OCI-LY1 (cell line): ENCODE data around the gene GIMAP1.

Experiments used
- H2AFZ ChIP-seq: fragments of 200-600 bp; sonication (generic), shearing (Covaris generic); 2 replicates; pipeline ENCODE4 v1.6.0; 2014; ENCODE audit warnings: antibody characterized with exemption, mild to moderate bottlenecking, low read length
- H3F3A ChIP-seq: fragments of 200-600 bp; sonication (generic), shearing (Covaris generic); 2 replicates; pipeline ENCODE4 v1.6.0; 2014; ENCODE audit warnings: mild to moderate bottlenecking, antibody characterized with exemption, low read length, moderate library complexity; ENCODE audit not compliant: insufficient read depth
- H3K27ac ChIP-seq: fragments of 200-600 bp; sonication (generic); 2 replicates; pipeline ENCODE4 v1.5.1; 2014; ENCODE audit warnings: low read length, mixed run types, mild to moderate bottlenecking, low read depth; ENCODE audit not compliant: poor library complexity, severe bottlenecking
- H3K27me3 ChIP-seq: fragments of 200-600 bp; sonication (generic); 2 replicates; pipeline ENCODE4 v1.6.0; 2014; ENCODE audit warnings: antibody characterized with exemption, mild to moderate bottlenecking, low read length, moderate library complexity; ENCODE audit not compliant: insufficient read depth
- H3K36me3 ChIP-seq: fragments of 200-600 bp; sonication (generic); 2 replicates; pipeline ENCODE4 v1.6.1; 2014; ENCODE audit warnings: mild to moderate bottlenecking, antibody characterized with exemption, low read length, moderate library complexity, mixed read lengths; ENCODE audit not compliant: insufficient read depth
- H3K4me1 ChIP-seq: fragments of 200-600 bp; sonication (generic); 2 replicates; pipeline ENCODE4 v1.5.1; 2014; ENCODE audit warnings: mild to moderate bottlenecking, low read length, moderate library complexity; ENCODE audit not compliant: insufficient read depth, severe bottlenecking
- H3K4me2 ChIP-seq: fragments of 200-600 bp; sonication (generic), shearing (Covaris generic); 2 replicates; pipeline ENCODE4 v1.6.1; 2014; ENCODE audit warnings: low read length
- H3K4me3 ChIP-seq: fragments of 200-600 bp; sonication (generic); 2 replicates; pipeline ENCODE4 v1.5.1; 2014; ENCODE audit warnings: low read length, low read depth, mild to moderate bottlenecking, mixed read lengths; ENCODE audit not compliant: poor library complexity, severe bottlenecking
- H3K79me2 ChIP-seq: fragments of 200-600 bp; shearing (Covaris generic); 2 replicates; pipeline ENCODE4 v1.6.1; 2016; ENCODE audit warnings: mixed run types, low read length, mixed read lengths; ENCODE audit not compliant: insufficient read depth
- H3K9ac ChIP-seq: fragments of 200-600 bp; sonication (generic), shearing (Covaris generic); 2 replicates; pipeline ENCODE4 v1.6.1; 2014; ENCODE audit warnings: mild to moderate bottlenecking, low read length, mixed read lengths
- H3K9me2 ChIP-seq: fragments of 200-600 bp; sonication (generic), shearing (Covaris generic); 2 replicates; pipeline ENCODE4 v1.6.1; 2014; ENCODE audit warnings: low read depth, mild to moderate bottlenecking, low read length, mixed read lengths
- H3K9me3 ChIP-seq: fragments of 200-600 bp; shearing (Covaris generic); 2 replicates; pipeline ENCODE4 v1.6.1; 2014; ENCODE audit warnings: low read length, mixed read lengths
- H4K20me1 ChIP-seq: fragments of 200-600 bp; sonication (generic), shearing (Covaris generic); 2 replicates; pipeline ENCODE4 v1.6.0; 2016; ENCODE audit warnings: mild to moderate bottlenecking, low read length; ENCODE audit not compliant: insufficient read depth
- CTCF ChIP-seq: fragments of 200-600 bp; sonication (generic), shearing (Covaris generic); IDR thresholded peaks from 2 replicates; pipeline ENCODE4 v1.5.1; 2017; ENCODE audit warnings: mild to moderate bottlenecking, antibody characterized with exemption, low read length, moderate library complexity, mixed read lengths
- EZH2 ChIP-seq: fragments of 200-600 bp; sonication (generic), shearing (Covaris generic); IDR thresholded peaks from 2 replicates; pipeline ENCODE4 v1.8.0; 2017; ENCODE audit warnings: borderline replicate concordance, mixed run types, mild to moderate bottlenecking, antibody characterized with exemption, low read length, moderate library complexity, mixed read lengths

GIMAP1 gene

DNA sequence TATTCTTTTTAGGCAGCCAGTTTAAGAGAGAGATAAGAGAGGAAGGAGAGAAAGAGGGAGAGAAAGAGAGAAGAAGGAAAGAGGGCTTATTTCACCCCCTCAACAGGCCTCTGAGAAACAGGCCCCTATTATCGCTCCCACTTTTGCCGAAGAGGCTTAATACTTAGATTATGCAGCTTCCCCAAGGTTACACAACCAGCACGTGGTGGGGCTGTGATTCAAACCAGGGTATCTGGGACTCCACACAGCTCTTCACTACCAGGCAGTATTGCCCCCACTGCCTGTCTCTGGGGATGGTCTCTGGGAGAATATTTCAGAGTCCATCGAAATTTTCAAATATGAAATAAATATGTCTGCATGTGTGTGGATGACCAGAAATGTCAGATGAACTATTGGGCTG, 3.0 kb downstream of the GIMAP1 start:
- H3K36me3 ChIP-seq: no peaks in the 10 kb centered on the region
- no peak for TF ChIP-seq EZH2
- no peak for TF ChIP-seq CTCF
- no peak overlapping the region for H3K9ac ChIP-seq
- no peaks in the 10 kb centered on the region for H3F3A ChIP-seq
- H3K79me2 ChIP-seq: no peaks in the 10 kb centered on the region
- H4K20me1 ChIP-seq: no peaks in the 10 kb centered on the region
- H2AFZ ChIP-seq: no peak overlapping the region
- H3K27ac ChIP-seq: no peak overlapping the region
- no peak overlapping the region for H3K4me3 ChIP-seq
- no peaks in the 10 kb centered on the region for H3K9me3 ChIP-seq
- no peaks in the 10 kb centered on the region for H3K4me1 ChIP-seq
- peaks cover 8% of the 10 kb centered on the region; the same call in 1 of the 2 replicates for H3K27me3 ChIP-seq
- no peak overlapping the region for H3K4me2 ChIP-seq
- H3K9me2 ChIP-seq: no peaks in the 10 kb centered on the region

DNA sequence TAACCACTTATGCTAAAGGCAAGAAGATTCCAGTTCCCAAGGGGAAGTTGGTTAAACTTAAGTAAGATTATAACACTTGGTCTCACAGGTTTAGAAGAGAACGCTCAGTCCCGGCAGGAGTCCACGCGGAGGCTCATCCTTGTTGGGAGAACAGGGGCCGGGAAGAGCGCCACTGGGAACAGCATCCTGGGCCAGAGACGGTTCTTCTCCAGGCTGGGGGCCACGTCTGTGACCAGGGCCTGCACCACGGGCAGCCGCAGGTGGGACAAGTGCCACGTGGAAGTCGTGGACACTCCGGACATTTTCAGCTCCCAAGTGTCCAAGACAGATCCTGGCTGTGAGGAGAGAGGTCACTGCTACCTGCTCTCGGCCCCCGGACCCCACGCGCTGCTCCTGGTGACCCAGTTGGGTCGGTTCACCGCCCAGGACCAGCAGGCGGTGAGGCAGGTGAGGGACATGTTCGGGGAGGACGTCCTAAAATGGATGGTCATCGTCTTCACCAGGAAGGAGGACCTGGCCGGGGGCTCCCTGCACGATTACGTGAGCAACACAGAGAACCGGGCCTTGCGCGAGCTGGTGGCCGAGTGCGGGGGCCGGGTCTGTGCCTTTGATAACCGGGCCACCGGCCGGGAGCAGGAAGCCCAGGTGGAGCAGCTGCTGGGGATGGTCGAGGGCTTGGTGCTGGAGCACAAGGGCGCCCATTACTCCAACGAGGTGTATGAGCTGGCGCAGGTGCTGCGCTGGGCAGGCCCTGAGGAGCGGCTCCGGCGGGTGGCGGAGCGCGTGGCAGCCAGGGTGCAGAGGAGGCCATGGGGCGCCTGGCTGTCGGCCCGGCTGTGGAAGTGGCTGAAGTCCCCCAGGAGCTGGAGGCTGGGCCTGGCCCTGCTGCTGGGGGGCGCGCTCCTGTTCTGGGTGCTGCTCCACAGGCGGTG, 3.8 kb downstream of the GIMAP1 start:
- Histone ChIP-seq H3K4me3 (no peak overlapping the region), H3F3A (no peaks in the 10 kb centered on the region), H3K79me2 (no peaks in the 10 kb centered on the region), H3K36me3 (no peaks in the 10 kb centered on the region), H3K4me1 (no peaks in the 10 kb centered on the region), H3K27ac (no peak overlapping the region), H4K20me1 (no peaks in the 10 kb centered on the region), H3K4me2 (no peak overlapping the region), H3K9me2 (no peaks in the 10 kb centered on the region), H2AFZ (no peak overlapping the region), H3K9me3 (no peaks in the 10 kb centered on the region), H3K27me3 (peaks cover 8% of the 10 kb centered on the region; the same call in 1 of the 2 replicates), H3K9ac (no peak overlapping the region)
- no peak for TF ChIP-seq CTCF
- TF ChIP-seq EZH2: no peak

GRCh38 chr7:150721970-150722373, 5.6 kb downstream of the GIMAP1 start:
- H3F3A ChIP-seq: no peaks in the 10 kb centered on the region
- no peak overlapping the region for H3K27ac ChIP-seq
- H2AFZ ChIP-seq: no peak overlapping the region
- no peaks in the 10 kb centered on the region for H3K9me2 ChIP-seq
- no peak overlapping the region for H3K9ac ChIP-seq
- TF ChIP-seq EZH2 (no peak), CTCF (no peak)
- H4K20me1 ChIP-seq: no peaks in the 10 kb centered on the region
- no peak overlapping the region for H3K4me2 ChIP-seq
- H3K79me2 ChIP-seq: no peaks in the 10 kb centered on the region
- H3K9me3 ChIP-seq: no peaks in the 10 kb centered on the region
- no peaks in the 10 kb centered on the region for H3K4me1 ChIP-seq
- H3K4me3 ChIP-seq: no peak overlapping the region
- H3K27me3 ChIP-seq: peaks cover 8% of the 10 kb centered on the region; the same call in 1 of the 2 replicates
- no peaks in the 10 kb centered on the region for H3K36me3 ChIP-seq
